IMR-90 (cell line): ENCODE measurements around the gene EPS8. TPM values are rescaled to one million over a fixed set of nuclear protein-coding genes. Genes with fewer than 3 reads are reported as not detected.
A peak's percentile ranks its signal among the peaks of the same experiment; 100 is the strongest.

Source experiments
- ATAC-seq: fragments of 200-7000 bp; cut with Tn5 transposase; 2 replicates; pipeline ENCODE4 v1.9.1; 2020; ENCODE audit warnings: low read depth, mild to moderate bottlenecking, moderate library complexity
- BruUV-seq: library from RNA; stranded (reverse); fragments of 400-500 nt; replicated peaks from 2 replicates; lab custom pipeline; 2021; lab: Mats Ljungman, UMichigan
- CTCF ChIA-PET: fragments of 300-600 bp; formaldehyde crosslinking; extraction: SDS; loops from one replicate; lab custom pipeline; 2021; ENCODE audit warnings: antibody characterized with exemption; lab: Yijun Ruan, JAX
- POLR2A ChIA-PET: fragments of 300-600 bp; sonication (Branson Sonifier 250); formaldehyde crosslinking; loops from one replicate; lab custom pipeline; 2022; ENCODE audit warnings: antibody characterized with exemption; ENCODE audit not compliant: unreplicated experiment; lab: Charles Lee
- DNase-seq: peaks from one replicate; pipeline ENCODE4 v3.0.0; 2013
- H2AFZ ChIP-seq: replicated peaks from 2 replicates; pipeline ENCODE3; 2013; ENCODE audit warnings: low read length, mild to moderate bottlenecking; ENCODE audit not compliant: poor library complexity
- H2AK5ac ChIP-seq: 2 replicates; pipeline ENCODE4 v1.6.1; 2013; ENCODE audit warnings: low read depth, low read length, inconsistent platforms
- H2AK9ac ChIP-seq: replicated peaks from 2 replicates; pipeline ENCODE3; 2013; ENCODE audit warnings: mild to moderate bottlenecking, low read depth, low read length, moderate library complexity; ENCODE audit not compliant: poor library complexity
- H2BK120ac ChIP-seq: 2 replicates; pipeline ENCODE4 v1.6.1; 2013; ENCODE audit warnings: low read depth, low read length, inconsistent platforms
- H2BK15ac ChIP-seq: 3 replicates; pipeline ENCODE4 v1.6.1; 2013; ENCODE audit warnings: low read depth, low read length, inconsistent platforms
- H2BK20ac ChIP-seq: 2 replicates; pipeline ENCODE4 v1.6.1; 2013; ENCODE audit warnings: low read depth, mild to moderate bottlenecking, inconsistent platforms, low read length, moderate library complexity
- H2BK5ac ChIP-seq: 2 replicates; pipeline ENCODE4 v1.6.1; 2013; ENCODE audit warnings: mild to moderate bottlenecking, low read depth, low read length, inconsistent platforms; ENCODE audit not compliant: poor library complexity, severe bottlenecking
- H3K14ac ChIP-seq: replicated peaks from 2 replicates; pipeline ENCODE4 v1.6.1; 2013; ENCODE audit warnings: low read depth, low read length, inconsistent platforms
- H3K18ac ChIP-seq: 2 replicates; pipeline ENCODE4 v1.6.1; 2013; ENCODE audit warnings: low read depth, low read length, control low read depth
- H3K23ac ChIP-seq: 2 replicates; pipeline ENCODE4 v1.6.1; 2013; ENCODE audit warnings: low read depth, low read length, inconsistent platforms
- H3K27ac ChIP-seq: 2 replicates; pipeline ENCODE4 v1.5.1; 2013; ENCODE audit warnings: mild to moderate bottlenecking, control low read depth, low read length; ENCODE audit not compliant: insufficient read depth
- H3K27me3 ChIP-seq: 2 replicates; pipeline ENCODE4 v1.6.1; 2013; ENCODE audit warnings: low read length; ENCODE audit not compliant: control insufficient read depth, insufficient read depth
- H3K36me3 ChIP-seq: 2 replicates; pipeline ENCODE4 v1.6.1; 2013; ENCODE audit warnings: low read length, mixed read lengths; ENCODE audit not compliant: control insufficient read depth, insufficient read depth
- H3K4ac ChIP-seq: 2 replicates; pipeline ENCODE4 v1.6.1; 2013; ENCODE audit warnings: low read depth, low read length, inconsistent platforms
- H3K4me1 ChIP-seq: 2 replicates; pipeline ENCODE4 v1.6.1; 2013; ENCODE audit warnings: low read length, mixed read lengths; ENCODE audit not compliant: control insufficient read depth, insufficient read depth
- H3K4me2 ChIP-seq: 2 replicates; pipeline ENCODE4 v1.6.1; 2013; ENCODE audit warnings: low read depth, mild to moderate bottlenecking, control low read depth, low read length, moderate library complexity
- H3K4me3 ChIP-seq: 2 replicates; pipeline ENCODE4 v1.5.1; 2013; ENCODE audit warnings: low read depth, mild to moderate bottlenecking, control low read depth, low read length, moderate library complexity; ENCODE audit not compliant: insufficient read depth
- H3K56ac ChIP-seq: 2 replicates; pipeline ENCODE4 v1.6.1; 2013; ENCODE audit warnings: low read length, inconsistent platforms; ENCODE audit not compliant: insufficient read depth; ENCODE audit errors: extremely low read depth
- H3K79me1 ChIP-seq, 2 experiments: 2 replicates each; pipeline ENCODE4 v1.6.1; 2013; ENCODE audit warnings: low read length in 2 of 2, inconsistent platforms in 1 of 2, low read depth in 1 of 2
- H3K9ac ChIP-seq: 2 replicates; pipeline ENCODE4 v1.6.1; 2013; ENCODE audit warnings: low read depth, low read length, control low read depth
- H3K9me1 ChIP-seq: 2 replicates; pipeline ENCODE4 v1.6.1; 2013; ENCODE audit warnings: low read length, inconsistent platforms; ENCODE audit not compliant: insufficient read depth
- H3K9me3 ChIP-seq: 2 replicates; pipeline ENCODE4 v1.6.1; 2013; ENCODE audit warnings: low read length; ENCODE audit not compliant: control insufficient read depth, insufficient read depth
- H4K20me1 ChIP-seq: 2 replicates; pipeline ENCODE4 v1.6.1; 2013; ENCODE audit warnings: low read length, inconsistent platforms; ENCODE audit not compliant: insufficient read depth
- H4K5ac ChIP-seq: 2 replicates; pipeline ENCODE4 v1.6.1; 2013; ENCODE audit warnings: mild to moderate bottlenecking, low read depth, low read length, control low read depth
- H4K8ac ChIP-seq, 2 experiments: 2 replicates each; pipeline ENCODE4 v1.6.1; 2013; ENCODE audit warnings: low read depth in 2 of 2, low read length in 2 of 2, control low read depth in 1 of 2, inconsistent platforms in 1 of 2
- H4K91ac ChIP-seq: 2 replicates; pipeline ENCODE4 v1.6.1; 2013; ENCODE audit warnings: low read depth, low read length, inconsistent platforms; ENCODE audit not compliant: insufficient read depth
- BHLHE40 ChIP-seq: fragments of 150-350 bp; IDR thresholded peaks from 2 replicates; pipeline ENCODE4 v1.6.1; 2016; ENCODE audit warnings: mild to moderate bottlenecking, low read depth, low read length
- CEBPB ChIP-seq: IDR thresholded peaks from 2 replicates; pipeline ENCODE4 v1.6.1; 2012; ENCODE audit warnings: low read depth, low read length, improper control_type of control experiment
- CHD1 ChIP-seq: IDR thresholded peaks from 2 replicates; pipeline ENCODE4 v1.6.1; 2012; ENCODE audit warnings: low read depth, low read length, improper control_type of control experiment
- CTCF ChIP-seq: conservative IDR thresholded peaks from 2 replicates; pipeline ENCODE4 v1.5.1; 2012; ENCODE audit warnings: mild to moderate bottlenecking, low read depth, low read length, improper control_type of control experiment
- ELK1 ChIP-seq: fragments of 150-350 bp; IDR thresholded peaks from 2 replicates; pipeline ENCODE4 v1.6.1; 2016; ENCODE audit warnings: low read depth, mild to moderate bottlenecking, low read length, moderate library complexity, borderline replicate concordance
- FOS ChIP-seq: fragments of 150-350 bp; IDR thresholded peaks from 2 replicates; pipeline ENCODE4 v1.6.1; 2016; ENCODE audit warnings: low read depth, low read length
- MAFK ChIP-seq: IDR thresholded peaks from 2 replicates; pipeline ENCODE4 v1.6.1; 2012; ENCODE audit warnings: low read depth, low read length, improper control_type of control experiment
- MAZ ChIP-seq: IDR thresholded peaks from 2 replicates; pipeline ENCODE4 v1.6.1; 2012; ENCODE audit warnings: low read depth, mild to moderate bottlenecking, low read length, improper control_type of control experiment, moderate library complexity, borderline replicate concordance
- MXI1 ChIP-seq: IDR thresholded peaks from 2 replicates; pipeline ENCODE4 v1.6.1; 2012; ENCODE audit warnings: low read depth, mild to moderate bottlenecking, low read length, moderate library complexity, borderline replicate concordance
- NFE2L2 ChIP-seq: fragments of 150-350 bp; IDR thresholded peaks from 2 replicates; pipeline ENCODE4 v1.6.1; 2016; ENCODE audit warnings: low read depth, mild to moderate bottlenecking, low read length
- POLR2A ChIP-seq: IDR thresholded peaks from 2 replicates; pipeline ENCODE4 v1.6.1; 2012; ENCODE audit warnings: mild to moderate bottlenecking, low read depth, low read length
- RAD21 ChIP-seq: IDR thresholded peaks from 2 replicates; pipeline ENCODE4 v1.6.1; 2012; ENCODE audit warnings: low read length, improper control_type of control experiment
- RFX5 ChIP-seq: IDR thresholded peaks from 2 replicates; pipeline ENCODE4 v1.8.0; 2012; ENCODE audit warnings: low read depth, mild to moderate bottlenecking, low read length, moderate library complexity
- SMC3 ChIP-seq: fragments of 150-350 bp; IDR thresholded peaks from 2 replicates; pipeline ENCODE4 v1.6.1; 2016; ENCODE audit warnings: low read depth, mild to moderate bottlenecking, antibody characterized with exemption, low read length, moderate library complexity
- USF2 ChIP-seq: fragments of 150-350 bp; IDR thresholded peaks from 2 replicates; pipeline ENCODE4 v1.6.1; 2017; ENCODE audit warnings: mild to moderate bottlenecking, antibody characterized with exemption, low read length, low read depth
- WGBS, 2 experiments: methylation state at CpG; one replicate each; pipeline versions ENCODE4 v1.1.5 to v1.1.7; 2013; ENCODE audit warnings: missing lambda C conversion rate in 2 of 2; ENCODE audit not compliant: insufficient read length in 1 of 2; ENCODE audit errors: extremely low coverage in 2 of 2; 5-methylcytosine and 5-hydroxymethylcytosine counted together
- dilution Hi-C: fragments of 300-500 bp; cut with HindIII; formaldehyde crosslinking; loops from one replicate; pipeline ENCODE4 v1.14.3; 2018; ENCODE audit warnings: low sequenced_read_pairs; ENCODE audit not compliant: unreplicated experiment
- in situ Hi-C: fragments of 300-500 bp; cut with MboI; formaldehyde crosslinking; loops from 3 replicates; pipeline ENCODE4 v1.14.3; 2019; ENCODE audit warnings: low sequenced_read_pairs, inconsistent platforms, mixed read lengths
- intact Hi-C: fragments of 100-400 bp; cut with micrococcal nuclease; formaldehyde crosslinking; loops from 2 replicates; pipeline ENCODE4 v1.10.0; 2022
- polyA plus RNA-seq, 3 experiments: library from polyadenylated mRNA; depleted of rRNA; stranded (reverse); fragments of >200 nt; gene quantifications; 2 replicates each; pipeline ENCODE4 v1.2.3, GENCODE V29; 2012; ENCODE audit warnings: low replicate concordance in 1 of 3
- total RNA-seq: library from RNA; depleted of rRNA; stranded (reverse); fragments of >200 nt; gene quantifications from 2 replicates; pipeline ENCODE4 v1.2.3, GENCODE V29; 2012

The EPS8 gene
- total and polyA plus RNA-seq, 2 of the 4 experiments (the other 2 are of a cell fraction), result 45.1 to 104 TPM

GRCh38 chr12:15691388-15691787 lies 97.8 kb downstream of the EPS8 start:
- Histone ChIP-seq H2AFZ (peak overlapping the region; percentile 55), H4K20me1 (no peaks in the 10 kb centered on the region), H3K9me1 (peaks cover 8% of the 10 kb centered on the region), H2BK15ac (peak overlapping the region; percentile 9; the same call in 1 of the 3 replicates), H3K9ac (no peak overlapping the region), H2BK120ac (peak overlapping the region; percentile 51; the same call in 1 of the 2 replicates), H3K9me3 (no peaks in the 10 kb centered on the region), H3K4me1 (peaks cover 17% of the 10 kb centered on the region), H3K27ac (peak overlapping the region; percentile 45; the same call in 1 of the 2 replicates), H2BK20ac (peak overlapping the region; percentile 53; the same call in 1 of the 2 replicates), H3K4me2 (no peak overlapping the region), H3K23ac (peak overlapping the region; percentile 18; the same call in 1 of the 2 replicates), H3K79me1 (peaks cover 20 to 46% of the 10 kb centered on the region in 2 experiments), H3K18ac (peak overlapping the region; percentile 57; the same call in 1 of the 2 replicates), H4K5ac (peak overlapping the region; percentile 5; the same call in 1 of the 2 replicates), H3K36me3 (no peaks in the 10 kb centered on the region), H2AK5ac (peak overlapping the region; percentile 37; the same call in 1 of the 2 replicates), H3K4me3 (no peak overlapping the region), H2BK5ac (no peak overlapping the region), H2AK9ac (no peak overlapping the region), H4K91ac (peak overlapping the region; percentile 67; the same call in 1 of the 2 replicates), H3K27me3 (no peaks in the 10 kb centered on the region), H3K56ac (no peak overlapping the region), H4K8ac (peak overlapping the region in 1 of 2 experiments; percentile 19; a peak in 1 of 4 replicates), H3K4ac (peak overlapping the region; percentile 49; the same call in 1 of the 2 replicates), H3K14ac (peak overlapping the region; percentile 11)
- ChIA-PET POLR2A (no interaction called here), CTCF (no interaction called here)
- no CpG with 5 or more reads among the region's 4 CpGs for WGBS, 2 experiments
- BruUV-seq, result no TSS peak
- no peak for DNase-seq
- TF ChIP-seq USF2, result no peak
- no peak for TF ChIP-seq RFX5
- TF ChIP-seq BHLHE40, result no peak
- no peak for TF ChIP-seq SMC3
- no peak for TF ChIP-seq POLR2A
- no peak for TF ChIP-seq CEBPB
- no peak for TF ChIP-seq CHD1
- TF ChIP-seq NFE2L2, result no peak
- no peak for TF ChIP-seq MAFK
- TF ChIP-seq MXI1, result no peak
- TF ChIP-seq CTCF, result no peak
- no peak for TF ChIP-seq ELK1
- TF ChIP-seq RAD21, result no peak
- no peak for TF ChIP-seq FOS
- no peak for TF ChIP-seq MAZ
- in situ Hi-C loops, result no loop called here
- intact Hi-C loops, result loop anchor here (10.0 kb wide), 1 partner anchor 163 kb away; no protein-coding TSS in a partner anchor
- no peak for ATAC-seq
- dilution Hi-C loops, result no loop called here
